Fibroblast of peridontal ligament (primary cell): ENCODE results near the gene TMEM235.

Source experiments
- DNase-seq: peaks from one replicate; pipeline ENCODE4 v3.0.0-alpha.2; 2010; ENCODE audit errors: extremely low read depth

Gene TMEM235

GRCh38 chr17:78272181-78272913 lies 40.9 kb downstream of the TMEM235 start:
- peak; percentile 25 for DNase-seq

- DNase-seq = no peak
These were observed 41.5 kb downstream of the TMEM235 start for GRCh38 chr17:78272914-78273258.

DNA sequence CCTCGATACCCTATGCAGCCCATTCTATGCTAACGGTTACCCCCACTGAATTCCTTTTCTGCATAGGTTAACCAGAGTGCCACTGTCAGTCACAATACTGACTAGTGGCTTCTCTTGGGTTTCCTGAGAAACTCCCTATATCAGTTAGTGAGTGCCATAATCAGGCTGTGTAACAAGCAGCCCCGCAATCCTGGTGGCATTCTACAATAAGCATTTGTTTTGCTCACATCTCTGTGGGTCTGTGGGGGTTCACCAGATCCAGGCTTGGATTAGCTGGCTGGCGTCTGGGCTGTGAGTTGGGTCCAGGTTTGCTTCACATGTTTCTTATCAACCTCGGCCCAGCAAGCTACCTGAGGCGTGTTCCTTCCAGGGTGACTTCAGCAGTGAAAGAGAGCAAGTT lies 42.4 kb downstream of the TMEM235 start:
- no peak for DNase-seq

- no peak for DNase-seq
These were observed 43.9 kb downstream of the TMEM235 start for GRCh38 chr17:78275355-78275754.

DNA sequence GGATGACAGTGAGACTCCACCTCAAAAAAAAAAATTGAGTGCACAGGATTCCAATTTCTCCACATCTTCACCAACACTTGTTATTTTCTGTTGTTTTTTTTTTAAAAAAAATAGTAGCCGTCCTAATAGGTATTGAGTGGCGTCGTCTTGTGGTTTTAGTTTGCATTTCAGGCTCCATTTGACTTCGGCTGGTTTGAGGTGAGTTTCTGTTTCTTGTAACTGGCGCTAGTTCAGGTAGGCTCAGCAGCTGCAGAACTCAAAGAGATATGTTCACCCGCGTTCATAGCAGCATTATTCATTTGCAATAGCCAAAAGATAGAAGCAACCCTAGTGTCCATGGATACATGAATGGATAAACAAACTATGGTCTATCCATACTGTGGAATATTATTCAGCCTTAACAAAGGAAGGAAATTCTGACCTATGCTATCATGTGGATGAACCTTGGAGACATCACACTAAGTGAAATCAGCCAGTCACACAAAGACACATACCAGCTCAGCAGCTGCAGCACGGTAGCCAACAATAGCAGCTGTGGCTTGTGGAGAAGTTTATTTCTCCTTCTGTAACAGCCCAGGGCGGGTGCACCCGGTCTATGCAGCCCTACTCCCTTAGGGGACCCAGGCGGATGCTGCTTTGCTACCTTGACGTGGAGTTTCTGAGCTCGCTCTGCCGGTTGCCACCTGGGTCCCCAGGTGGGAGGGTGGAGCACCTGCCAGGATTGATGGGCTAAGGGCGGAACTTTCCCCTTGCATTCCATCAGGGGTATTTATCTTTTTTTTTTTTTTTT lies 44.9 kb downstream of the TMEM235 start:
- DNase-seq = no peak

GRCh38 chr17:78278139-78278741 lies 46.8 kb downstream of the TMEM235 start:
- no peak for DNase-seq

GRCh38 chr17:78279360-78279990 lies 48.0 kb downstream of the TMEM235 start:
- DNase-seq = no peak

DNA sequence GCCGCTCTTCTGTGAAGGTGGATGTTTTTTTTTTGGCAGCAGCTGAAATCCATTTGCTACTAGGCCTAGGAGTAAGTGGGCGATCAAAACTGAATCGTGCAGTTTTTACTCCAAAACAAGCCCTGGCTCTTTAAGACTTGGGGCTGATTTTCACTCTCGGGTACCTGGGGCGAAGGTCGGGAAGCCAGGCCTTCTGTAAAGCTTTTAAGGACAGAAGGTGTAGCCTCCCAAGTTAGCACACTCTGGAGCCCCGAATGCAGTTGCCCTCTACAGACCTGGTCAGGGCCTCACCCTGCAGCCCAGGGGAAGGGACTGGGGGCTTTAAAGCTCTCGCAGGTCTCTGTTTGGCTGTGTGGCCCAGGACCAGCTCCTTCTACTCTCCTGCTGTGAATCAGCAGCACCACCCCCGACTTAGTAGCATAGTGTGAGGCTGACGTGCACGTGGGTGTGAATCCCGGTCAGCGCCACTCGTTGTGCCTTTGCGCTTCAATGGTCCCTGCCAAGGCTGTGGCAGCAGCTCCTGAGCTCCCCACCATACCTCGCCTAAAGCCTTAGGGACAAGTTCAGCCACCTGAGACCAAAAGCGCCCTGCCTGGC lies 49.9 kb downstream of the TMEM235 start:
- DNase-seq = no peak

DNA sequence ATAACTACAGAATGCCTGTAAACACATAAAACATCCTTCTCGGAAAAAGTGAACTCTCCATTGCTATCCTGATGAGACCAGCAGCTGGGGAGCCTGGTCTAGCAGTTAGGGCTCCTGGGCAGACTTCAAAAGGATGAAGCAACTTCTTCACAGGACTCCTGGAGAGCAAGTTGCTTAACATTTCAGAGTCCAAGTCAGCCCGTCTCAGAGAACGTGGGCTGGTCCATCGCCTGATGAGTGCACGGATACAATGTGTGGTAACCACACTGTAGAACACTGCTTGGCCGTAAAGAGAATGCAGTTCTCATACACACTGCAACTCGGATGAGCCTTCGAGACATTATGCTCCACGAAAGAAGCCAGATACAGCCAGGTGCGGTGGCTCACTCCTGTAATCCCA lies 52.7 kb downstream of the TMEM235 start:
- peak; percentile 73 for DNase-seq

DNA sequence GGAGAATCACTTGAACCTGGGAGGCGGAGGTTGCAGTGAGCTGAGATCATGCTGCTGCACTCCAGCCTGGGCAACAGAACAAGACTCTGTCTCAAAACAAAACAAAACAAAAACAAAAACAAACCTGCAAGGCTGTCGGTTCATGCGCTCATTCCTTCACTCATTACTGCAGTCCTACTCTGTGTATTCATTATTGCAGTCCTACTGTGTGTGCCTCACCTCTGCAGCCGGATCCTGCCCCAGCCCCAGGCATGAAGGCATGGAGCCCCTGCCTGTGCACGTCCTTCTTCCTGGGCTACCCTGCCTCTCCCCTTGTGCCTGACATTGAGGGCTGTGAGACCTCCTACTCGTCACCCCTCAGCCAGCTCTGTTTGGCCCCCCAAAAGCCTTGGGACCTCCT lies 57.6 kb downstream of the TMEM235 start:
- DNase-seq = no peak

GRCh38 chr17:78289802-78290363 lies 58.5 kb downstream of the TMEM235 start:
- peak; percentile 94 for DNase-seq
